ENCODE results near the gene RAB33B.

GRCh38 chr4:139436122-139436521 lies 17.8 kb upstream of the RAB33B start:
- TF ChIP-seq POLR2A (IDR thresholded peaks at IDR 0.05) (no peak), CTCF (IDR thresholded peaks at IDR 0.05) (no peak)
